ENCODE data around the gene TTLL10.
A peak's percentile ranks its signal among the peaks of the same experiment; 100 is the strongest.

- no peak for TF ChIP-seq KDM4A (IDR thresholded peaks at IDR 0.05; ENCODE audit: low read depth, low read length, severe bottlenecking)
- no peak for TF ChIP-seq POLR2A (IDR thresholded peaks at IDR 0.05; ENCODE audit: control extremely low read depth in 1 of 2, low read depth in 2 of 2, low read length in 2 of 2)
- TF ChIP-seq SIX5 (IDR thresholded peaks at IDR 0.05; ENCODE audit: low read depth, low read length) = no peak
- TF ChIP-seq TEAD4 (IDR thresholded peaks at IDR 0.05; ENCODE audit: low read depth, low read length) = no peak
- peak in 2 of 3 experiments; percentile 21 to 22; a peak in 2 of 4 replicates for TF ChIP-seq CTCF (IDR thresholded peaks at IDR 0.05; ENCODE audit: control extremely low read depth in 1 of 3, insufficient read depth in 1 of 3, low read depth in 1 of 3, low read length in 3 of 3)
- no peak for TF ChIP-seq SP4 (IDR thresholded peaks at IDR 0.05; ENCODE audit: low read length)
- TF ChIP-seq, protein P1, sequence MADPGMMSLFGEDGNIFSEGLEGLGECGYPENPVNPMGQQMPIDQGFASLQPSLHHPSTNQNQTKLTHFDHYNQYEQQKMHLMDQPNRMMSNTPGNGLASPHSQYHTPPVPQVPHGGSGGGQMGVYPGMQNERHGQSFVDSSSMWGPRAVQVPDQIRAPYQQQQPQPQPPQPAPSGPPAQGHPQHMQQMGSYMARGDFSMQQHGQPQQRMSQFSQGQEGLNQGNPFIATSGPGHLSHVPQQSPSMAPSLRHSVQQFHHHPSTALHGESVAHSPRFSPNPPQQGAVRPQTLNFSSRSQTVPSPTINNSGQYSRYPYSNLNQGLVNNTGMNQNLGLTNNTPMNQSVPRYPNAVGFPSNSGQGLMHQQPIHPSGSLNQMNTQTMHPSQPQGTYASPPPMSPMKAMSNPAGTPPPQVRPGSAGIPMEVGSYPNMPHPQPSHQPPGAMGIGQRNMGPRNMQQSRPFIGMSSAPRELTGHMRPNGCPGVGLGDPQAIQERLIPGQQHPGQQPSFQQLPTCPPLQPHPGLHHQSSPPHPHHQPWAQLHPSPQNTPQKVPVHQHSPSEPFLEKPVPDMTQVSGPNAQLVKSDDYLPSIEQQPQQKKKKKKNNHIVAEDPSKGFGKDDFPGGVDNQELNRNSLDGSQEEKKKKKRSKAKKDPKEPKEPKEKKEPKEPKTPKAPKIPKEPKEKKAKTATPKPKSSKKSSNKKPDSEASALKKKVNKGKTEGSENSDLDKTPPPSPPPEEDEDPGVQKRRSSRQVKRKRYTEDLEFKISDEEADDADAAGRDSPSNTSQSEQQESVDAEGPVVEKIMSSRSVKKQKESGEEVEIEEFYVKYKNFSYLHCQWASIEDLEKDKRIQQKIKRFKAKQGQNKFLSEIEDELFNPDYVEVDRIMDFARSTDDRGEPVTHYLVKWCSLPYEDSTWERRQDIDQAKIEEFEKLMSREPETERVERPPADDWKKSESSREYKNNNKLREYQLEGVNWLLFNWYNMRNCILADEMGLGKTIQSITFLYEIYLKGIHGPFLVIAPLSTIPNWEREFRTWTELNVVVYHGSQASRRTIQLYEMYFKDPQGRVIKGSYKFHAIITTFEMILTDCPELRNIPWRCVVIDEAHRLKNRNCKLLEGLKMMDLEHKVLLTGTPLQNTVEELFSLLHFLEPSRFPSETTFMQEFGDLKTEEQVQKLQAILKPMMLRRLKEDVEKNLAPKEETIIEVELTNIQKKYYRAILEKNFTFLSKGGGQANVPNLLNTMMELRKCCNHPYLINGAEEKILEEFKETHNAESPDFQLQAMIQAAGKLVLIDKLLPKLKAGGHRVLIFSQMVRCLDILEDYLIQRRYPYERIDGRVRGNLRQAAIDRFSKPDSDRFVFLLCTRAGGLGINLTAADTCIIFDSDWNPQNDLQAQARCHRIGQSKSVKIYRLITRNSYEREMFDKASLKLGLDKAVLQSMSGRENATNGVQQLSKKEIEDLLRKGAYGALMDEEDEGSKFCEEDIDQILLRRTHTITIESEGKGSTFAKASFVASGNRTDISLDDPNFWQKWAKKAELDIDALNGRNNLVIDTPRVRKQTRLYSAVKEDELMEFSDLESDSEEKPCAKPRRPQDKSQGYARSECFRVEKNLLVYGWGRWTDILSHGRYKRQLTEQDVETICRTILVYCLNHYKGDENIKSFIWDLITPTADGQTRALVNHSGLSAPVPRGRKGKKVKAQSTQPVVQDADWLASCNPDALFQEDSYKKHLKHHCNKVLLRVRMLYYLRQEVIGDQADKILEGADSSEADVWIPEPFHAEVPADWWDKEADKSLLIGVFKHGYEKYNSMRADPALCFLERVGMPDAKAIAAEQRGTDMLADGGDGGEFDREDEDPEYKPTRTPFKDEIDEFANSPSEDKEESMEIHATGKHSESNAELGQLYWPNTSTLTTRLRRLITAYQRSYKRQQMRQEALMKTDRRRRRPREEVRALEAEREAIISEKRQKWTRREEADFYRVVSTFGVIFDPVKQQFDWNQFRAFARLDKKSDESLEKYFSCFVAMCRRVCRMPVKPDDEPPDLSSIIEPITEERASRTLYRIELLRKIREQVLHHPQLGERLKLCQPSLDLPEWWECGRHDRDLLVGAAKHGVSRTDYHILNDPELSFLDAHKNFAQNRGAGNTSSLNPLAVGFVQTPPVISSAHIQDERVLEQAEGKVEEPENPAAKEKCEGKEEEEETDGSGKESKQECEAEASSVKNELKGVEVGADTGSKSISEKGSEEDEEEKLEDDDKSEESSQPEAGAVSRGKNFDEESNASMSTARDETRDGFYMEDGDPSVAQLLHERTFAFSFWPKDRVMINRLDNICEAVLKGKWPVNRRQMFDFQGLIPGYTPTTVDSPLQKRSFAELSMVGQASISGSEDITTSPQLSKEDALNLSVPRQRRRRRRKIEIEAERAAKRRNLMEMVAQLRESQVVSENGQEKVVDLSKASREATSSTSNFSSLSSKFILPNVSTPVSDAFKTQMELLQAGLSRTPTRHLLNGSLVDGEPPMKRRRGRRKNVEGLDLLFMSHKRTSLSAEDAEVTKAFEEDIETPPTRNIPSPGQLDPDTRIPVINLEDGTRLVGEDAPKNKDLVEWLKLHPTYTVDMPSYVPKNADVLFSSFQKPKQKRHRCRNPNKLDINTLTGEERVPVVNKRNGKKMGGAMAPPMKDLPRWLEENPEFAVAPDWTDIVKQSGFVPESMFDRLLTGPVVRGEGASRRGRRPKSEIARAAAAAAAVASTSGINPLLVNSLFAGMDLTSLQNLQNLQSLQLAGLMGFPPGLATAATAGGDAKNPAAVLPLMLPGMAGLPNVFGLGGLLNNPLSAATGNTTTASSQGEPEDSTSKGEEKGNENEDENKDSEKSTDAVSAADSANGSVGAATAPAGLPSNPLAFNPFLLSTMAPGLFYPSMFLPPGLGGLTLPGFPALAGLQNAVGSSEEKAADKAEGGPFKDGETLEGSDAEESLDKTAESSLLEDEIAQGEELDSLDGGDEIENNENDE (IDR thresholded peaks at IDR 0.05; ENCODE audit: insufficient replicate concordance, low read length) = no peak
- no peak for TF ChIP-seq SRF (IDR thresholded peaks at IDR 0.05; ENCODE audit: low read depth, low read length)
- no peak for TF ChIP-seq SP2 (IDR thresholded peaks at IDR 0.05; ENCODE audit: low read length)
- TF ChIP-seq NANOG (IDR thresholded peaks at IDR 0.05; ENCODE audit: insufficient read depth, low read depth, low read length, poor library complexity, severe bottlenecking) = no peak
- TF ChIP-seq MAX (IDR thresholded peaks at IDR 0.05) = no peak
- no peak for TF ChIP-seq EZH2 (IDR thresholded peaks at IDR 0.05; ENCODE audit: low read depth, low read length, severe bottlenecking)
Measured at GRCh38 chr1:1230656-1231399, 57.1 kb downstream of the TTLL10 start.

All from H1 (cell line).